Type B pancreatic cell (in vitro differentiated cells): ENCODE data around the gene KLHL21. TPM values are rescaled to one million over a fixed set of nuclear protein-coding genes. Genes with fewer than 3 reads are reported as not detected.

Experiments
- DNase-seq: peaks from one replicate; pipeline ENCODE4 v3.0.0; 2021; ENCODE audit warnings: mixed read lengths; ENCODE audit not compliant: unreplicated experiment; ENCODE audit errors: extremely low spot score
- H3K27ac Mint-ChIP-seq: 2 replicates; pipeline ENCODE4 v1.8.0; 2021; ENCODE audit warnings: mild to moderate bottlenecking, mixed read lengths
- H3K27me3 Mint-ChIP-seq: 2 replicates; pipeline ENCODE4 v1.8.0; 2021; ENCODE audit warnings: mixed read lengths
- H3K36me3 Mint-ChIP-seq: 2 replicates; pipeline ENCODE4 v1.8.0; 2021; ENCODE audit warnings: mixed read lengths
- H3K4me1 Mint-ChIP-seq: one replicate; pipeline ENCODE4 v1.8.0; 2021; ENCODE audit warnings: mixed read lengths; ENCODE audit not compliant: unreplicated experiment
- H3K4me3 Mint-ChIP-seq: 2 replicates; pipeline ENCODE4 v1.8.0; 2021; ENCODE audit warnings: mild to moderate bottlenecking, mixed read lengths
- H3K9me3 Mint-ChIP-seq: 2 replicates; pipeline ENCODE4 v1.8.0; 2021; ENCODE audit warnings: mixed read lengths
- CTCF ChIP-seq: fragments of 200-600 bp; sonication (generic); conservative IDR thresholded peaks from 2 replicates; pipeline ENCODE4 v1.5.0; 2021; ENCODE audit warnings: antibody characterized with exemption, mild to moderate bottlenecking
- total RNA-seq: library from RNA; stranded (reverse); gene quantifications from 2 replicates; pipeline ENCODE4 v1.2.1, GENCODE V29; 2021; ENCODE audit warnings: low replicate concordance

KLHL21 gene
- total RNA-seq, 1 donor from 2014 or later = 15.1 TPM

DNA sequence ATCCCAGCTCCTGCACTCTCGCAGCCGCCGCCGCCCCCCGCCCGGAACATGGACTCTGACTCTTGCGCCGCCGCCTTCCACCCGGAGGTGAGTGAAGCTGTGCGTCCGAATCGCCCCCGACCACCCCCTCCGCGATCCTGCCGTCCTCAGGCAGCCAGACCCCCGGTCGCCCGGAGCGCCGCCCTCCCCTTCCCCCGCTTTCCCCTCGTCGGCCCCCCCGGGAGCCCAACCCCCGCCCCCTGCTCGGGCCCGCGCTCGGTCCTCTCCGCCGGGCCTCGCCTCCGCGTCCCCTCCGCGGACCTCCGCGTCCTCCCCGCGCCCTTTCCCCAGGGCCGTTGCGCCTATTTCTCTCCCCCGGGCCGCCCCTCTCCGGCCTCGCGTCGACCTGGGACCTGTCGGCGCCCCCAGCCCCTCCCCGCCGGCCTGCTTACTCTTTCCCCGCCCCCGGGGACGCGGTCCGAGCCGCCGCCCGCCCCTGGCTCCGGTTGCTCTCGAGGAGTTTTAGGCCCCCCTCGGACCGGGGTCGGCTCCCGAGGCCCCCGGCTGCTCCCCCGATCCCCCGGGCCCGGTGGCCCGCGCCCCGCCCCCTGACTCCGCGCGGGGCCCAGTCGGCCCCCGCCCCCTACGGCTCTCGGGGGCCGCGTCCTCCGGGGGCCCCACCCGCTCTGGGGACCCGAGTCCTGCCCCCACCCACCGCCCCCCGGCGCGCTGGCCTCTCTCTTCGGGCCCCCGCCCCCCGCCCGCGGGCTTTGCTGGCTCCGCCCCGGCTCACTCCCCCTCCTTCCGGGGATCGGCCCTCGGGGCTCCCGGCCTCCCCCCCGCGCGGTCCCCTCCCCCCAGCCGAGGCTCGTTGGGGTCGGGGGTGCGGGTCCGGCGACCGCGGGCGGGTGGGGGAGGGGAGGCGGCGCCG, 11.6 kb upstream of the KLHL21 start:
- Mint-ChIP-seq H3K9me3 (no peaks in the 10 kb centered on the region), H3K4me3 (peak overlapping the region; percentile 88), H3K36me3 (peaks cover 3% of the 10 kb centered on the region), H3K27me3 (no peaks in the 10 kb centered on the region), H3K27ac (no peak overlapping the region), H3K4me1 (peaks cover 18% of the 10 kb centered on the region)
- no peak for TF ChIP-seq CTCF
- no peak for DNase-seq

DNA sequence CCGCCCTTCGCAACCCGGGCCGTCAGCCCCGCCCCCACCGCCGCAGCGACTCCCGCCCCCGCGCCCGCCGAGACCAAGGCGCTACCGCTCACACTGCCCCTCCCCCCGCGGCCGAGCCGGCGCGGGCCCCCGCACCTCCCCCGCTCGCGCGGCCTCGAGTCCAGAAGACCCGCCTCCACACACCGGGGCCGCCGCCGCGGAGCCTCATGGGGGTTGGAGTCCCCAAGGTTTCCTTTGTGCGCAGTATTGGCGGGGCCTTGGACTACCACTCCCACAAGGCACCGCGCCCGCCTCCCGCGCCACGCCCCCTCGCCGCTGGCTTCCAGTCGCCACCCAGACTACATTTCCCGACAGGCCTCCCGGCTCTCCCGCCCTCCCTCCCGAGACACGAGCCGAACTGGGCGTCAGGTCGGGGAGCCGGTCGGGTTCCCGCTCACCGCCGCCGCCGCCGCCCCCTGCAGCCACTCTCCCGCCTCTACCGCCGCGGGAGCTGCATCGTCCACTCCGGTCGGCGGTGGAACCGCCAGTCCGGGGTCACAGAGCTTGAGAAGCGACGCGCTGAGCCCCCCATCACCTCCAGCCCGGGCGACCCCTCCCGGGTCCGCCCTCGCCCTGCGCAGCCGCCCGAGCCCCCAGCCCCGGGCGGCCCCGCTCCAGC, 10.8 kb upstream of the KLHL21 start, which contains the start of gene PHF13:
Gene PHF13 (plus strand): TSS at position 371 of the 658 bp plus-strand sequence. CDS start 336 bp downstream, outside the sequence.
- peak within 1 kb of the TSS; percentile 98 for H3K27ac Mint-ChIP-seq
- no peaks in the 10 kb centered on the region for H3K9me3 Mint-ChIP-seq
- peaks cover 3% of the 10 kb centered on the region for H3K36me3 Mint-ChIP-seq
- DNase-seq = peak; percentile 100
- H3K4me1 Mint-ChIP-seq = peaks cover 18% of the 10 kb centered on the region
- no peak for TF ChIP-seq CTCF
- no peaks in the 10 kb centered on the region for H3K27me3 Mint-ChIP-seq
- peak within 1 kb of the TSS; percentile 97 for H3K4me3 Mint-ChIP-seq

- no peak for TF ChIP-seq CTCF
Observed at GRCh38 chr1:6612641-6613360, 10.1 kb upstream of the KLHL21 start.

GRCh38 chr1:6603915-6604558, 1.4 kb upstream of the KLHL21 start:
- peaks cover 8% of the 10 kb centered on the region for H3K27me3 Mint-ChIP-seq
- H3K4me1 Mint-ChIP-seq = peaks cover 19% of the 10 kb centered on the region
- no peaks in the 10 kb centered on the region for H3K36me3 Mint-ChIP-seq
- H3K27ac Mint-ChIP-seq = peak overlapping the region; percentile 97
- no peaks in the 10 kb centered on the region for H3K9me3 Mint-ChIP-seq
- DNase-seq = no peak
- H3K4me3 Mint-ChIP-seq = peak overlapping the region; percentile 85
- peak; percentile 65 for TF ChIP-seq CTCF

More at GRCh38 chr1:6612641-6613360, 10.1 kb upstream of the KLHL21 start:
- no peaks in the 10 kb centered on the region for H3K9me3 Mint-ChIP-seq
- peak overlapping the region; percentile 98 for H3K27ac Mint-ChIP-seq
- no peaks in the 10 kb centered on the region for H3K27me3 Mint-ChIP-seq
- peaks cover 18% of the 10 kb centered on the region for H3K4me1 Mint-ChIP-seq
- H3K36me3 Mint-ChIP-seq = peaks cover 3% of the 10 kb centered on the region
- H3K4me3 Mint-ChIP-seq = peak overlapping the region; percentile 97
- no peak for DNase-seq
